HCT116 (cell line): ENCODE results near the gene QKI.

Experiments used
- ATF3 ChIP-seq: IDR thresholded peaks from 2 replicates; pipeline ENCODE4 v1.6.1; 2012
- CBX3 ChIP-seq: IDR thresholded peaks from 2 replicates; pipeline ENCODE4 v1.6.1; 2012; ENCODE audit warnings: low read depth
- CTCF ChIP-seq, 3 experiments: fragments of 200-600 bp in 1 of 3; sonication (generic) in 1 of 3; IDR thresholded peaks in 2 of 3; conservative IDR thresholded peaks in 1 of 3; 2 replicates each; pipeline ENCODE4 v1.5.1; 2012 to 2017; ENCODE audit warnings: low read depth in 2 of 3, low read length in 2 of 3, antibody characterized with exemption in 1 of 3, borderline replicate concordance in 1 of 3, control low read depth in 1 of 3, mild to moderate bottlenecking in 1 of 3, mixed read lengths in 1 of 3, mixed run types in 1 of 3, moderate library complexity in 1 of 3; ENCODE audit not compliant: insufficient read depth in 1 of 3
- ELF1 ChIP-seq: IDR thresholded peaks from 2 replicates; pipeline ENCODE4 v1.6.1; 2012; ENCODE audit warnings: low read depth, borderline replicate concordance
- EZH2 ChIP-seq: fragments of 200-600 bp; sonication (generic); IDR thresholded peaks from 2 replicates; pipeline ENCODE4 v1.6.1; 2017; ENCODE audit warnings: antibody characterized with exemption, mixed run types
- EZH2phosphoT487 ChIP-seq: fragments of 200-600 bp; IDR thresholded peaks from 2 replicates; pipeline ENCODE4 v1.6.1; 2018; ENCODE audit warnings: antibody characterized with exemption, borderline replicate concordance
- POLR2A ChIP-seq: IDR thresholded peaks from 2 replicates; pipeline ENCODE4 v1.7.0; 2011; ENCODE audit warnings: borderline replicate concordance; ENCODE audit not compliant: insufficient read depth, insufficient read length; ENCODE audit errors: extremely low read depth
- POLR2AphosphoS5 ChIP-seq: IDR thresholded peaks from 2 replicates; pipeline ENCODE4 v1.6.1; 2011; ENCODE audit warnings: mild to moderate bottlenecking, low read depth, low read length, moderate library complexity
- RAD21 ChIP-seq: IDR thresholded peaks from 2 replicates; pipeline ENCODE4 v1.6.1; 2012; ENCODE audit warnings: low read depth, mild to moderate bottlenecking
- SP1 ChIP-seq: IDR thresholded peaks from 2 replicates; pipeline ENCODE4 v1.6.1; 2012; ENCODE audit warnings: low read depth
- SRF ChIP-seq: IDR thresholded peaks from 2 replicates; pipeline ENCODE4 v1.6.1; 2012; ENCODE audit warnings: low read depth
- YY1 ChIP-seq: IDR thresholded peaks from 2 replicates; pipeline ENCODE4 v1.6.1; 2011; ENCODE audit warnings: low read length, low read depth, moderate library complexity, mild to moderate bottlenecking; ENCODE audit not compliant: insufficient replicate concordance; ENCODE audit errors: extremely low read depth
- ZFX ChIP-seq: fragments of 450-650 bp; IDR thresholded peaks from 2 replicates; pipeline ENCODE4 v1.6.1; 2017

GRCh38 chr6:163501439-163501838 is 86.9 kb downstream of the QKI start:
- TF ChIP-seq CTCF (IDR thresholded peaks at IDR 0.05 in 2 of 3, conservative IDR thresholded peaks at IDR 0.05 in 1 of 3; ENCODE audit: borderline replicate concordance in 1 of 3, insufficient read depth in 1 of 3, low read depth in 2 of 3, low read length in 2 of 3) (no peak), YY1 (no peak), SRF (no peak), CBX3 (no peak), RAD21 (no peak), EZH2 (no peak), ELF1 (no peak), ATF3 (no peak), POLR2AphosphoS5 (no peak), POLR2A (no peak), SP1 (no peak), EZH2phosphoT487 (no peak), ZFX (no peak)
